ENCODE results near the gene SAT1.

DNA sequence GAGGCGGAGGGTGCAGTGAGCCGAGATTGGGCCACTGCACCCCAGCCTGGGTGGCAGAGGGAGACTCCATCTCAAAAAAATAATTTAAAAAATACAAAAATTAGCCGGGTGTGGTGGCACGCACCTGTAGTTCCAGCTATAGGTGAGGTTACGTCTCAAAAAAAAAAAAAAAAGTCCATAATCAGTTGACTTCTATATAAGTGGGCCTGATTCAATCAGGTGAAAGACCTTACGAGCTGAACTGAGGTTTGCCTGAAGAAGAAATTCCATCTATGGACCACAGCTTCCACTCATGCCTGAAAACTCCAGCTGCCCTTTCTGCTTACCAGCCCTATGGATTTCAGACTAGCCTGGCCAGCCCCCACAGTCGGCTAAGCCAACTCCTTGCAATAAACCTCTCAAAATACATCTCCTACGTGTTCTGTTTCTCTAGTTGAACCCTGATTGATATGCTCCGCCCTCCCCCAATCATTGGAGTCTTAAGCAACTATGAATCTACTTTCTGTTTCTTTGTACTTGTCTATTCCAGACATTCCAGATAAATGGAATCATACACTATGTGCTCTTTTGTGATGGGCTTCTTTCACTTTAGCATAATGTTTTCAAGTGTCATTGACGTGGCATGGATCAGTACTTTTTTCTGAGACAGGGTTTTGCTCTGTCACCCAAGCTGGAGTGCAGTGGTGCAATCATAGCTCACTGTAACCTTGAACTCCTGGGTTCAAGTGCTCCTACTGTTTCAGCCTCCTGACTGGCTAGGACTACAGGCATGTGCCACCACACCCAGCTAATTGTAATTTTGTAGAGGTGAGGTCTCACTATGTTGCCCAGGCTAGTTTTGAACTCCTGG is 36.6 kb downstream of the SAT1 start:
- TF ChIP-seq, protein P1, sequence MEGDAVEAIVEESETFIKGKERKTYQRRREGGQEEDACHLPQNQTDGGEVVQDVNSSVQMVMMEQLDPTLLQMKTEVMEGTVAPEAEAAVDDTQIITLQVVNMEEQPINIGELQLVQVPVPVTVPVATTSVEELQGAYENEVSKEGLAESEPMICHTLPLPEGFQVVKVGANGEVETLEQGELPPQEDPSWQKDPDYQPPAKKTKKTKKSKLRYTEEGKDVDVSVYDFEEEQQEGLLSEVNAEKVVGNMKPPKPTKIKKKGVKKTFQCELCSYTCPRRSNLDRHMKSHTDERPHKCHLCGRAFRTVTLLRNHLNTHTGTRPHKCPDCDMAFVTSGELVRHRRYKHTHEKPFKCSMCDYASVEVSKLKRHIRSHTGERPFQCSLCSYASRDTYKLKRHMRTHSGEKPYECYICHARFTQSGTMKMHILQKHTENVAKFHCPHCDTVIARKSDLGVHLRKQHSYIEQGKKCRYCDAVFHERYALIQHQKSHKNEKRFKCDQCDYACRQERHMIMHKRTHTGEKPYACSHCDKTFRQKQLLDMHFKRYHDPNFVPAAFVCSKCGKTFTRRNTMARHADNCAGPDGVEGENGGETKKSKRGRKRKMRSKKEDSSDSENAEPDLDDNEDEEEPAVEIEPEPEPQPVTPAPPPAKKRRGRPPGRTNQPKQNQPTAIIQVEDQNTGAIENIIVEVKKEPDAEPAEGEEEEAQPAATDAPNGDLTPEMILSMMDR (conservative IDR thresholded peaks at IDR 0.05; ENCODE audit: low read depth, low read length): no peak
- no peak for TF ChIP-seq EZH2phosphoT487 (IDR thresholded peaks at IDR 0.05; ENCODE audit: borderline replicate concordance, low read length)

Measured in PC-3 (cell line).